Stimulated activated naive CD8-positive, alpha-beta T cell treated with anti-CD3 and anti-CD28 coated beads, Interleukin-15, Interleukin-2, amounts not matched to agents 100 U/mL and 50 U/mL, for 24 hours (primary cell): ENCODE measurements around the gene C15orf62.
A peak's percentile ranks its signal among the peaks of the same experiment; 100 is the strongest.

ENCODE experiments used
- ATAC-seq: fragments of 150-1000 bp; cut with Tn5 transposase; one replicate; pipeline ENCODE4 v1.10.0; 2021
- DNase-seq: peaks from one replicate; pipeline ENCODE4 v3.0.0; 2021

C15orf62 gene

GRCh38 chr15:40755812-40756208, 14.0 kb upstream of the C15orf62 start:
- DNase-seq (peak; percentile 39), ATAC-seq (no peak)

GRCh38 chr15:40756938-40757337, 12.8 kb upstream of the C15orf62 start:
- DNase-seq (no peak), ATAC-seq (no peak)

- ATAC-seq: no peak
- no peak for DNase-seq
Observed at GRCh38 chr15:40759961-40760360, 9.8 kb upstream of the C15orf62 start.

GRCh38 chr15:40762919-40763800, 6.6 kb upstream of the C15orf62 start:
- DNase-seq (peak; percentile 46), ATAC-seq (no peak)

GRCh38 chr15:40763801-40764628, 5.8 kb upstream of the C15orf62 start, which contains the start of gene GCHFR:
GCHFR (plus strand) TSS chr15:40764068; CDS start chr15:40764181, 113 bp downstream.
- DNase-seq (peak; percentile 77), ATAC-seq (peak; percentile 59)

- DNase-seq: no peak
- ATAC-seq: no peak
Observed at GRCh38 chr15:40764629-40765103, 5.1 kb upstream of the C15orf62 start.

GRCh38 chr15:40766194-40766815, 3.5 kb upstream of the C15orf62 start:
- DNase-seq (no peak), ATAC-seq (no peak)

GRCh38 chr15:40766906-40767837, 2.6 kb upstream of the C15orf62 start:
- ATAC-seq (no peak), DNase-seq (no peak)

GRCh38 chr15:40767838-40768500, 1.8 kb upstream of the C15orf62 start:
- DNase-seq (no peak), ATAC-seq (no peak)

GRCh38 chr15:40768521-40769273, 1.1 kb upstream of the C15orf62 start:
- peak; percentile 33 for DNase-seq

GRCh38 chr15:40770147-40770721, 454 bp downstream of the C15orf62 start:
- DNase-seq (no peak), ATAC-seq (no peak)

More at GRCh38 chr15:40768521-40769273, 1.1 kb upstream of the C15orf62 start:
- ATAC-seq: no peak

- no peak for DNase-seq
- no peak for ATAC-seq
Observed at GRCh38 chr15:40771242-40771641, 1.5 kb downstream of the C15orf62 start.

- DNase-seq (no peak), ATAC-seq (no peak)
Observed at GRCh38 chr15:40772014-40772413, 2.2 kb downstream of the C15orf62 start.

GRCh38 chr15:40773496-40773895, 3.7 kb downstream of the C15orf62 start:
- DNase-seq: no peak

GRCh38 chr15:40773902-40774301, 4.1 kb downstream of the C15orf62 start:
- no peak for DNase-seq
- ATAC-seq: no peak

More at GRCh38 chr15:40773496-40773895, 3.7 kb downstream of the C15orf62 start:
- no peak for ATAC-seq

GRCh38 chr15:40775007-40775406, 5.2 kb downstream of the C15orf62 start:
- ATAC-seq (no peak), DNase-seq (no peak)

- ATAC-seq: no peak
- no peak for DNase-seq
Observed at GRCh38 chr15:40775740-40776536, 6.2 kb downstream of the C15orf62 start.

GRCh38 chr15:40776537-40777141, 6.9 kb downstream of the C15orf62 start:
- ATAC-seq (peak; percentile 89), DNase-seq (peak; percentile 61)
